Measurements from ENCODE around the gene MC2R.

MC2R gene

DNA sequence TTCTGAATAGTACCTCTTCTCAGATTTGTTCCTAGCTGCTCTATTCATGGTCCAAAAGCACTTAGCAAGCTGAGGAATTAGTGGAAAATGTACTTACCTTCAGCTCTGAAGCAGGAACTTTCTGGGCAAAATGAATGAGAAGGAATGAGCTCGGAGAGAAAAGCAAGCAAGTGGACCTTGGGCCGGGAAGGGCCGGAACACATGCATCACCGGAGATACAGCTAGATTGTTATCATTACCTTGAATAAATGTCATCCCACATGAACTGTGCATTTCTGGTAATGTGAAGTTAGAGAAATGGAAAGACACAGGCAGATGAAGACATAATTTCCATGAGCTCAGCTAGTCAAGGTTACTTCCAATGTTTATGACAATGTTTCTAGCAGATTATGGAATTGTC is at the start of gene MC2R:
TSS of gene MC2R (minus strand) at position 146 of the 400 bp plus-strand sequence. CDS start 30,018 bp downstream, outside the sequence.
- DNase-seq, result no peak

DNA sequence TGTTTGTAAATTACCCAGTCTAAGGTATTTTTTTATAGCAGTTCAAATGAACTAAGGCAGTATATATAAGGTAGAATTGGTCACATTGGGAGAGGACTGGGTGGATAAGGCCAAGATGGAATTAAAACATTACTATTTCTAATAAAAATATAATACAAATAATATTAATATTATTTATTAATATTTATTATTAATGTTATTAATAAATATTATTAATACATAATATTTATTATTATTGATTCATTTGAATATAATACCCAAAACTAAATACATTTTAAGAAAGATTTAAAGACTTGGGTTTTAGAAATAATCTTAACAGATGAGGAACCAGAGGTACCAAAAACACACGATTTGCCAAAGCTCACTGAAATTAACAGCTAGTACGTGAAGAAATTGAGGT is 30.5 kb upstream of the MC2R start:
- DNase-seq, result no peak

DNA sequence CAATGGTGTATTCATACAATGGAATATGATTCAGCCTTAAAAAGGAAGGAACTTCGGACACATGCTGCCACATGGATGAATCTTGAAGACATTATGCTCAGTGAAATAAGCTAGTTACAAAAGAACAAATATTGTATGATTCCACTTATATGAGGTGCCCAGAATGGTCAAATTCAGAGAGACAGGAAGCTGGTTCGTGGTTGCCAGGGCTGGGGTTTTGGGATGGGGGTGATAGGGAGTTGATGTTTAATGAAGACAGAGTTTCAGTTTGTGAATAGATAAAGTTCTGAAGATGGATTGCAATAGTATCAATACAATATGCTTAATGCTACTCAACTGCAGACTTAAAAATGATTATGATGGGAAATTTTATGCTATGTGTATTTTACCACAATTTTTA is 28.0 kb upstream of the MC2R start:
- no peak for DNase-seq

DNA sequence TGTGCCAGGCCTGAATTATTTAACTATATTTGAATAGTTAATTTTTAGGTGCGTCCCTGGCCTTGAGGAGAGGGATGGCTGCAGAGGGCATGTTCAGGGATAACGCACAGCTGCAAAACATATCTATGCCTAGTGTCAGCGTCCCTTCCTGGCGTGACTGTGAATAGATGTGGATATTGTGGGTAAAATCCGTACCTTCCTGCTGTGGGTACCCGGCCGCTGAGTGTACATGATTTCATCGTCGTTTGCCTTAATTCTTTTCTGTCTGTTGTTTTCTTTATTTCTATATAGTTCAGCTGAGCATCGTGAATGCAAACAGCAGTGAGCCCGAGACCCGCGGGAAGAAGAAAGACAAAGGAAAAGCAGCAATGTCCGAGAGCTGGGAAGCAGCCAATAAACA is 25.0 kb upstream of the MC2R start:
- no peak for DNase-seq

DNA sequence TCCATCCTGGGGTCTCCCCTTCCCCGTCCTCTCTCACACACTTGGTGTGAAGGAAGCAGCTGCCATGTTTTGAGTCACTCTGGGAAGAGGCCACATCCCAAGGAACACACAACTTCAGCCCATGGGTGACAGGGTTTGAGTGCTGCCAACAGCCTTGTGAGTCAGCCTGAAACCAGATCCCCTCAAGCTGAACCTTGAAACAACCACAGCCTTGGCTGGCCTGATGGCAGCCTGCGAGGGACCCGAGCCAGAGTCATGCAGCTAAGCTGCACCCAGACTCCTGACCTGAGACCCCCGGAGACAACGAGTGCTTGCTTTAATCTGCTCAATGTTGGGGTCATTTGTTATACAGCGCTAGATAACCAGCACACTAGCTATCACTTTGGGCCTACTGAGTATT is 19.3 kb upstream of the MC2R start:
- DNase-seq, result no peak

DNA sequence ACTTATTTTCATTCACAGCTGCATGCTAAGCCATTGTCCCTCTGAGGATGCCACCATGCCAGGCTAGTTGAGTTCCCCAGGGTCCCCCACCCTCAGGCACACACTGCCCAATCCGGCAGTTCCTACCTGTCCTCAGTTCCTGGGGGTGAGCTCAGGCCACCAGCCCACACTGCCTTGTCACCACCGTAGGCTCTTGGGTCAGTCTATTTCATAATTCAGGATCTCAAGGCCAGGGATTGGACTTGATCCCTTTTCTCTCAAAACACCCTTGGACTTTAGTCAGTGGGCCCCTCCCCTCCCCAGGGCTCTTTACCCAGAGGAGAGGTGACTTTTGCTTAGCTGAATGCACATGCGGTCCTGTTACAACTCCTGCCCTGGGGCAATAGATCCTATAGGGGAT is 18.7 kb upstream of the MC2R start:
- no peak for DNase-seq

DNA sequence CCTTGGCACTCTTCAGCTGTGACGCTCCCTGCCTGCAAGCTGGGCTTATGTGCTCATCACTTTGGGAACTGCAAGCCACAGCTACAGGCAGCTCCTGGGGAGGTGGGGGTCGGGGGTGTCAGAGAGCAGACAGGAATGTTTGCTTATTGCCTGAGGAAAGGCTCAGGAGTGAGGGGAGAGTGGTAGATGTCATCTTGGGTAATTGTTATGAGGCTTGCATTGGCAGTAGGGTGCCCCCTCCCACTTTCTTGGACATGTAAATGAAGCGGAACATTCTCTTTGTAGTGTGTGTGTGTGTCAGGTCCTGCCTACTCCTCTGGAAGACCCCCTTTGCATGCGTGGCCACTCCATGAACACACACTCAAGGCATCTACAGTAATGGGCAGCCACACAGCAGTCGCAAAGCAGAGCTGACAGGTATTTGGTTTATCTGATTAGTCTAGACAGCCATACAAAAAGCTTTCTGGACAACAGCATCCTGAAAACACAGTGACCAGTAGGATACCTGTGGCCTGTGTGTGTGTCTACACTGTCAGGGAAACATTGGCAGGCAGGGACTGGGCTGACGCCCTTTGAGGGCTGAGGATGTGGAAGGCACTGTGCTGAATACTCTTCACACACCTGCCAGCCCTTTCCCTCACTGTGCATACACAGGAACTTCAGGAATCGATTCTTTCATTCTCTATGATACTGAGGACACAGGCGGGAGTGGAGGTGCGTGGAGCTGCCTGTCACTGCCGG is 17.1 kb upstream of the MC2R start:
- DNase-seq, result no peak

DNA sequence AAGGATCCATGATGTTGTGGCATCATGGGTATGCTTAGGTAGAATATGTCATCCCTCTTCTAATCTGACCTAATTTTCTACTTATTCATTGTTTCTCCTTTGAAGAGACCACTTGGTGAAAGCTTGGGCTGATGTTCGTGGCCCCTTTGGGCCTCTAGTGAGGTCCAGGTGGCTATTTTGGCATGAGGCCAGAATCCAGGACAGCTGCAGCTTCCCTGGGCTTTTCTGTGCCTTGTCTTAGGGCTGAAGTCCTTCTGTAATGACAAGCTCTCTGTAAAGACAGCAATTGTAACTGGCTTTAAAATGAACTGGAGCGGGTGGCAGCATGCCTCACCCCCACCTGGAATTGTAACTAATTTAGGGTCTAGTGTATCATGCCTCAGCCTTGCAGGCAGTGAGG is 15.6 kb upstream of the MC2R start:
- no peak for DNase-seq

DNA sequence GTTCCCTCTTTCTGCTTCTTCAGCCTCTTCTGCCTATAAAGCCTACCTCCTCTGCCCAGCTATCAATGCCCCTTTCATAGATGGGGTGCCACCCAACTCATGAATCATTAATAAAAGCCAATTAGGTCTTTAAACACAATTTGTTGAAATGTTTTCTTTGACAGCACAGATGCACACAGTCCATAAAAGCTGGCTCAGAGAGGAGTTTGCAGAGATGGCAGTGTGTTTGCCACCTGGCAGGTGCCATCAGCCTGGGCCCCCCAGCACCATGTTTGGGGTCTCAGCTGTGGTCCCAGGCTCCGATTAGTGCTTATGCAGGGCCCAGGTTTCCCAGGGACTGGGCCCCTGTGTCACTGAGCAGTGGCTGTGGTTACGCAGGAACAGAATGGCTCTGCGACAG is 7.9 kb upstream of the MC2R start:
- DNase-seq, result no peak

DNA sequence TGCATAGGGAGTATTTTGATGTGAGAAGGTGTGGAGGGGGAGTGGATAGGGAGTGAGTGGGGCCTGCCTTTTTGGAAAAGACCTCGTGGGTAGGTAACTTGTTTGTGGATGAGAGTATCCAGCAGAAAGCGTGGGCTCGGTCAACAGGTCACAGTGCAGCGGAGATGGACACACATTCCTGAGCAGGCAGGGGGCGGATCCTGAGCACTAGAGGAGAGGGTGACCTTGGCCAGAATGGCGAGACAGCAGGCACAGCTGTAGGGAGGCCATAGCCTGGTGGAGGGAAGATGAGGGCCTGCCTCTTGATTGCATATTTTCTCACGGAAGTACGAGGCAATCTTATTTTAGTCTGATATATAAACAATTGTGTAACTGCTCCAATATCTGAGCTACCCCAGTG is 3.6 kb upstream of the MC2R start:
- DNase-seq, result no peak

DNA sequence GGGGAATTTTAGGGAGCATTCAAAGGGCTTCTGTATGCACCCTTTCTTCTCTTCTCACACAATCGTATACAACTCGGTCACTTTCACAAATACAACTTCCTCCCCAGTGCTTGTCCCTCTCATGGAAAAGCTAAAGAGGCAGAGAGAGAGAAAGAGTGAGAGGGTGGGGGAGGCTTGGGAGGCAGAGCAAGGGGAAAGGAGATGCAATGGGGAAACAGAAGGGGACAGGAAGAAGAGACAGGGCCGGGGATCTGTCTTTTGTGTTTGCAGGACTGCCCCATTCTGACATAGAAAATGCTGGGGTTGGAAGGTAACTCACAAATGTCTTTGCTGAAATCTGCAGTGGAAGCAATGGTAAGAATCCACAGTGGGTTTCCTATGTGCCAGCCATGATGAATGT is 2.1 kb upstream of the MC2R start:
- no peak for DNase-seq

DNA sequence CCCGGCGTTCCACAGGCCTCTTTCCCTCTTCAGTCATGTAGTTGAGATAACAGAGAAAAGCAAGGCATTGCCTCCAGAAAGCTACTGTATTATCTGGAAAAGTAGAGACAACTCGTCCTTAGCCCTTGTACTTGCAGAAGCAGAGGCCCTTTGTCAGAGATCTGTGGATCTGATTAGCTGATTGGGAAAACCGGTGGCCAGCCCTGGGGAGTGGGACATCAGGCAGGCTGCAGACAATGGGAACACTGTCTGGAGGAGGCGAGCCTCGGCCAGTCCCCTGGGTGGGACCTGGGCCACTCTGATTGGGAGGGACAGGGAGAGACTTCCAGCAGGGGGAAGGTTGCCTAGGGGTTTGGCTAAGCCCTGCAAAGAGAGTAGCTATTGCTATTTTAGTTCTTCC is 1.2 kb upstream of the MC2R start:
- DNase-seq, result no peak

DNA sequence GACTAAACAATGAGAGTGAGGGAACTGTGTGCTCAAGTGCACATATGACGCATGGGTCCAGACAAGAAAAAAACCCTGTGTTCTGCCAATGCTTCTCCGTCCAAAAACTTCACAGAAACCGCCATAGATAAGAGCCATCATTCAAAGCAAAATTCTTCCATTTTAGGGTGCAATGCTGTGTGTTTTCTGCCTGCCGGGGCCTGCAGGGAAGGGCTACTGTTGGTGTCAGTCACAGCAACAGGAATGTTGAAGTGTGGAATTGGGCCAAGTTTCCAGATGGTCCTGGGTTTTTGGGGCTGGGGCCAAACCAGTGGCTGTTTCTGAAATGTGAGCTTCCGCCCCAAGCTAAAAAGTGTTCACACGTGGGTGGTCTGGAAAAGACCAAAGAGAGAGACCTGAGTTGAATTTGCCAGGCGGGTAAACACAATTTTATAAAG is 677 bp upstream of the MC2R start:
- DNase-seq, result peak; percentile 31

DNA sequence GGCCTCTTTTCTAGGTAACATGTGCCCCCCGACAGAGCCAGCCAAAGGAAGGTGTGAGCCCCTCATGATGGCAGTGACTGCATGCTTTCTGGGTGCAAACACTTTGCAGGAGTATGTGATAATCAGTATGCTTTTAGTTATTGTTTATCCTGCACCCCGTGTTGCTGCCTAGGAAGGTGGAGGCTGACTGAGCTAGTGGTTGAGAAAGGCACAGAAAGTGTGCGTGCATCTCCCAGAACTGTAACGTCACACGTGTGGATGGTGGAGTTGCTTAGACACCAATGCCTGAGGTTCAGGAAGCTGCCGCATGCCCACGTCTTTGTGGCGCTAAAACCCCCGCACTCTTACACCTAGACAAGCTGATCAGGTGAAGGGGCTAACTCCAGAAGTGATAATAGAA is 580 bp downstream of the MC2R start:
- DNase-seq, result no peak

DNA sequence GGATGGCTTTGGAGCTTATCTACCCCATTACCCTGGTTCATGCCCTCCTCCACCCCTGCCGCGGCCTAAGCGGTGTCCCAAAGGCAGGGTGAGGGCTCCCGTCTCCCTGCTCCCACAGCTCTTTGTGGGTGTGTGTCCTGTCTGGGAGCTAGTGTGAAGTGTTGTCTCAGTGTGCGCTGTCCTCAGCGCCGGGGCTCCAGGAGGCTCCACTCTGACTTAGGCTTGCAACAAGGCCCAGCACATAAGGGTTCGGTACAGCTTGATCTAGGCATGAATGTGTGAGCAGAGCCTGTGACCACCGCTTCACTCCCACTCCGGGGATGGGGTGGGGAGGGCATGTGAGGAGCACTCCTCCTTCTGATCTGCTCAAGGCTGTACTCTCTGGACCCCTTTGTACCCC is 1.2 kb downstream of the MC2R start:
- DNase-seq, result no peak

DNA sequence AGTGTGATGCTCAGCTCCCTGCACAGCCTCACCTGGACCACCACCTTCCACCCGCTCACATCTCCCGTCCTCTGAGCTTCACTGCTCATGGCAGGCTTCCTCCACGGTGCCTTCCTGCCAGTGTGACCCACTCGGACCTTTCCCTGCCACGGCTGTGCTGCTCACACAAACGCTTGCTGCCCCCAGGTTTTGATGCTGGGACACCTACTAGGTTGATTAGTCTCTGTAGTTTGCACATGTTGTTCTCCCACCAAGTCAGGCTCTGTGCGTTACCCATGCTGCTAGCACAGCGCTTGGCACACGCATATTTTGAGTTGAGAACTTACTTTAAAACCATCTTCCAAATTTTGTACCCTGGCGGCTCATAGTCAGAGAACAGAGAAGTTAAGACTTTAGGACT is 2.1 kb downstream of the MC2R start:
- no peak for DNase-seq

DNA sequence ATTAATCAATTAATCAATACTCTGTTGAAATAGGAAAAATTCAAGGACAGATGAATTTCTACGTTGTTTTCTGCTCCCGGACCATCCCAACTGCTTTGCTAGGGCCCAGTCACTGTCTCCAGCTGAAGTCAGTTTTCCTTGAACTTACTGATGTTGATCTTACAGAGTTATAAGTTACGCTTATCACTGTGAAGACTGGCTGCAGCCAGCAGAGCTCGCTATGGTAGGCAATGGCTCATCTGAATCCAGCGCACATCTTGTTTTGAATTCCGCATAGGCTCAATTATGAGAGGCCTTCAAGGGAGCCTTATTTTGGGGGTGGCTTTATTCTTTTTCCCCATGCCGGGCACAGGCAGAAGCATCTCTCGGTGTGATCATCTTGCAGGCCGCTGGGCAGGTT is 2.7 kb downstream of the MC2R start:
- no peak for DNase-seq

DNA sequence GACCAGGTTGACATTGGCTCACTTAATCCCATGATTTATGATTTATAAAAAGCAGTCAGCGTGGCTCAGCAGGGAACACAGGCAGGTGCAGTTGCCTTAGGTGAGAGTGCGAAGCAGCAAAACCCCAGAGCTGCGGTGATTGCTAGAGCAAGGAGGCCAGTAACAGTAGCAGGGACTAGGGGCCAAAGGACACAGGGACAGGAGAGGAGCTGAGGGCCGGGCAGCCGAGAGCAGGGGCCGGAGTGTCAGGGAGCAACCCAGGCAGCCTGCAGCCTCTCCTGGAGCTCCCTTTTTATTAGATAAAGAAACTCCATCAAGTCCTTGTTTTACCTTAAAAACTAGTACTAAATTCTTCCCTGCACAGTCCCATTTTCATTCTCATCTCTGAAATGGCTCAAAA is 4.3 kb downstream of the MC2R start:
- no peak for DNase-seq

DNA sequence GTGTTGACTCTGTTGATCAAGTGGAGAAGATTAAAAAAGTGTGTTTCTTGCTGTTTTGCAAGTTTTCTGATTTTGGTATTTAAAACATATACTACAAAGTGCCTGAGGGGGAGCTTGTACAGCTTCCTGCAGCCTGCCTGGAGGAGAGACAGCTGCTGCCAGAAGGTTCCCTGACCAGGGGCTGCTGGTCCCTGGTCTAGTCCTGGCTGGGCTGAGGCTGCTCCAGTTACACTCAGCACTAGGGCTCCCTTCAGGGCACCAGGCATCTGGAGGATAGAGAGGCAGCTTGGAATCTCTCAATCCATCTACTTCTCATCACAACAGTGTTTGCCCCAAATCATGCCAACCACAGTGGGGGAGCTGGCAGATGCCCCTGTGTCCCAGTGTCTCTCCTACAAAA is 4.8 kb downstream of the MC2R start:
- DNase-seq, result no peak

DNA sequence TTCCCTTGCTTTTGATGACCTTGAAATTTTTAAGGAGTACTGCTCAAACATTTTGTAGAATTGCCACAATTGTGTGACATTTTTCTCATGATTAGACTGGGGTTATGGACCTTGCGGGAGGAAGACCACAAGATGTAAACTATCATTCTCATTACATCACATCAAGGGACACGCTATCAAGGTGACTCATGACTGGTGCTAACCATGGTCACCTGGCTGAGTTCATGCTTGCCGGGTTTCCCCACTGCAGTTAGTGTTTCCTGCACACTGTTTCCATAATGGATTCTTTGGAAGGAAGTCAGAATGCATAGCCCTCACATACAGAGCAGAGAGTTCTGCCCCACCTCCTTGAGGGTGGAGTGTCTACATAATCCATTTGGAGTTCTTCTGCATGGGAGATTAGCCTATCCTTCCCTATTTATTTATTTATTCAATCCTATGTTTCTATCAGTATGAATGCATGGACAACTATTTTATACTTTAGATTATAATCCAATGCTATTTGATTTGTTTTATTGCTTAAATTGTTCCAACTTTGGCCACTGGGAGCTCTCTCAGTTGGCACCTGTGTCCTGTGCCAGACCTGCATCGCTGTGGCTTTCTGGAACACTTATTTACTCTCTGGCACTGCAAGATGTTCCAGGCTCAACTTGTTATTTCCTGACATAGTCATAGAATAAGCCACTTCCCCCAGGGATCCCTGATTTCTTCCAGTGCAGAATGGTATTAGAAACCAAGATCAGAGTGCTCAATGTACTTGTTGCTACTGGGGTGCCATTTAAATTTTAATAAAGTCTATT is 6.0 kb downstream of the MC2R start:
- no peak for DNase-seq

DNA sequence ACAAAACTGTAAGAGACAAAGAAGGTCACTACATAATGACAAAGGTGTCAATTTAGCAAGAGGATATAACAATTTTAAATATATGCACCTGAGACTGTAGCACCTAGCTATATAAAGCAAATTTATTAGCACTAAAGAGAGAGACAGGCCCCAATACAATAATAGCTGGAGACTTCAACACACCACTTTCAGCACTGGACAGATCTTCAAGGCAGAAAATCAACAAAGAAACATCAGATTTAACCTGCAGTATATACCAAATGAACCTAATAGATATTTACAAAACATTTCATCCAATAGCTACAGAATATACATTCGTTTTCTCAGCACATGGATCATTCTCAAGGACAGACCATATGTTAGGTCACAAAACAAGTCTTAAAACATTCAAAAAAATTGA is 14.7 kb downstream of the MC2R start:
- DNase-seq, result no peak

DNA sequence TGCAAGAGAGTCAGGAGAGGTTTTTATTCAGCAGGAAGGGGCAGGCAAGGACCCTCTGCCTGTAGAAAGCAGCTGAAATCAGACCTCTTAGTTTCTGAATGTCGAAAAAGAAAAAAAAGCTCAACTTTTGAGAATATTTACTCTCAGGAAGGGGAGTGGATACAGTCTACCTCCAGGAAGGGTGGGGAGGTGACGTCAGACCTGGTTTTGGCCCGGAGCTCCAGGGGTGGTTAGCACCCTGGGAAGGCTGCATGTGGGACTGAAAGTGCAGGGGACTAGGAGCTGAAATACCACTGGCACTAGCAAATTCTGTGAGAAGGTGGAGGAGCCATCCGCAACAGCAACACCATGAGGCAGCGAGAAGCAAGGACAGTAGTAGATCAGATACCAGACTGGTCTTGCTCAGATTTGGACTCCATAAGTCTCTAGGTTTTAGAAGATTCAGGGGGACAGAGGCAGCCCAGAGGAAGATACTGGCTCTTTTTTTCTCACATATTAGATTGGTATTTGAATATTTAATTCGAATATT is 19.8 kb downstream of the MC2R start:
- DNase-seq, result no peak

DNA sequence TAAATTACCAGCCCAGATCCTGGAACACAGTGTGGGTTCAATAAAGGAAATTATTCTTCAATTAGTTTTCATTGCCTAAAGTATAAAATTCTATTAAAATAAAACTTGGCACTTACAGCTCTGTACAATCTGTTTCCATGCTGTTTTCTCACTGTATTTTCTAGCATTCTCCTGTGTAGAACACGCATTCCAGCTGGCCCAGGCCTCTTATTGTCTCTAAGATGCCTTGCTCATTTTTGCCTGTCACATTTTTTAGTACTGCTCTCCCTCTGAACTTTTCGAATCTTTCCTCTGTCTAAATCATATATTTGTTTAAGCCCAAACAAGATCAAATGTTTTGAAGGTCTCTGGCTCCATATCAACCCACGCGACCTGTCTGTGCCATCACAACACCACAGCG is 20.8 kb downstream of the MC2R start:
- no peak for DNase-seq

DNA sequence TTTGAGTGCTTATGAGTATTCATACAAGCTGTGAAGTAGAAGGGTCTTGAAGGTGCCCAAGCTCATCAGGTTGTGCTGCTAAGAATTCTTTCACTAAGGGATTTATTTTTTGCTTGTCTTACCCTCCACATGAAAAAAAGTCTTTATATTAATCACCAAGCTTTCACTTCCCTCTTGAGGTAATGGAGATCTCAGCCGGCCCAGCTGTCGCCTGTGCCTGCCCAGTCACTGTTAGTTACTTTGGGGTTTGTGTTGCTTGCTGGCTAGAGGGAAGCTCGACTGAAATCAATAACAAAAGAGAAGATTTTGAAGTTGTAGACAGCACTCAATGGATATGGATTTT is 21.9 kb downstream of the MC2R start:
- DNase-seq, result no peak

DNA sequence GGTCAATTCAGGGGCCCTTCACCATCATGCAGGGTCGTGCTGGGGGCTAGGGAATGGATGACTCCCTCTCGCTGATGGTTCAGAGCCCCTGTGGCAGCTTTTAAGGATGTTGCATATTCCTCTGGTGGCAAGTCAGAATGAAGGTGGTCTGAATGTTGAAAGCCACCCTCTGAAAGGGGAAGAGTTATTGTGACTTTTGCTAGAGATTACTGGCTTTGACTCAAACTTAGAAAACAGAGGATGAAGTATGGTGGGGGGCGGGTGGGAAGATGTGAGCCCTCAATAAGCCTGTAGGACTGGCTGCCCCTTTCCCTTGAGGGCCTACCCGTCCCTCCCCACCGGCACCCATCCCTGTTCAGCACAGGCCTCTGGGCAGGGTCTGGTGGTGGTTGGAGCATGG is 23.2 kb downstream of the MC2R start:
- no peak for DNase-seq
